Epithelial cell of esophagus (primary cell): Measurements from ENCODE around the gene ANKMY1.

Experiments used
- DNase-seq: peaks from one replicate; pipeline ENCODE4 v3.0.0; 2010; ENCODE audit warnings: low read depth
- H3K4me3 ChIP-seq: 2 replicates; pipeline ENCODE4 v1.5.1; 2011; ENCODE audit warnings: mild to moderate bottlenecking, low read length, control low read depth
- TF ChIP-seq, protein P1 (sequence below): IDR thresholded peaks from 2 replicates; pipeline ENCODE4 v1.5.1; 2011; ENCODE audit warnings: low read depth, mild to moderate bottlenecking, low read length, control low read depth, inconsistent platforms; ENCODE audit not compliant: insufficient read depth; ENCODE audit errors: missing control alignments

Gene ANKMY1

DNA sequence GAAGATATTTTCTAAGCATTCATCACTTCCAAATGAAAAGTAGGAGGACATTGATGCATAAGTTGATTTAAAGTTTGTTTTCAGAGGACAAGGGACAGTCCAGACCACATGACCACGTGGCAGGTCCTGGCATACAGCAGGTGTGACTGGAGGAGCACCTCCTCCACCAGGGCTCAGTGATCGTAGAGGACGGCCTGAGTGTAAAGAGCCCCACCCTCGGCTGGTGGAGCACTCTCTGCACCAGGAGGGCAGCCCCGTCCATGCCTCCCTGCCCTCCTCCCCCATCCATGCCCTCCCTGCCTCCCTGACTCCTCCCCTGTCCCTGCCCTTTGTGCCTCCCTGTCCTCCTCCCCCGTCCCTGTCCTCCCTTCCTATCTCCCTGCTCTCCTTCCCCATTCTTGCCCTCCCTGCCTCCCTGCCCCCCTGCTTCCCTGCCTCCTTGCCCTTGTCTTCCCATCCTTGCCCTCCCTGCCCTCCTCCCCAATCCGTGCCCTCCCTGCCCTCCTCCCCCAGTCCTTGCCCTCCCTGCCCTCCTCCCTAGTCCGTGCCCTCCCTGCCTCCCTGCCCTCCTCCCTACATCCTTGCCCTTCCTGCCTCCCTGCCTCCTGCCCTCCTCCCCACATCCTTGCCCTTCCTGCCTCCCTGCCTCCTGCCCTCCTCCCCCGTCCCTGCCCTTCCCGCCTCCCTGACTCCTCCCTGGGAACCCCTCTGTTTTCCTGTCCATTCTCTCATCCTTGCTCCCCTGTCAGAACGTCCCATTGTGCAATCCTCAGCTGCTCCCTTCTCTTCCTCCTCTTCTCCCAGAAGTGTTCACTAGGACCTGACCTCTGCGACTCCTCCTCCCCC, 47.9 kb downstream of the ANKMY1 start:
- TF ChIP-seq, protein P1, sequence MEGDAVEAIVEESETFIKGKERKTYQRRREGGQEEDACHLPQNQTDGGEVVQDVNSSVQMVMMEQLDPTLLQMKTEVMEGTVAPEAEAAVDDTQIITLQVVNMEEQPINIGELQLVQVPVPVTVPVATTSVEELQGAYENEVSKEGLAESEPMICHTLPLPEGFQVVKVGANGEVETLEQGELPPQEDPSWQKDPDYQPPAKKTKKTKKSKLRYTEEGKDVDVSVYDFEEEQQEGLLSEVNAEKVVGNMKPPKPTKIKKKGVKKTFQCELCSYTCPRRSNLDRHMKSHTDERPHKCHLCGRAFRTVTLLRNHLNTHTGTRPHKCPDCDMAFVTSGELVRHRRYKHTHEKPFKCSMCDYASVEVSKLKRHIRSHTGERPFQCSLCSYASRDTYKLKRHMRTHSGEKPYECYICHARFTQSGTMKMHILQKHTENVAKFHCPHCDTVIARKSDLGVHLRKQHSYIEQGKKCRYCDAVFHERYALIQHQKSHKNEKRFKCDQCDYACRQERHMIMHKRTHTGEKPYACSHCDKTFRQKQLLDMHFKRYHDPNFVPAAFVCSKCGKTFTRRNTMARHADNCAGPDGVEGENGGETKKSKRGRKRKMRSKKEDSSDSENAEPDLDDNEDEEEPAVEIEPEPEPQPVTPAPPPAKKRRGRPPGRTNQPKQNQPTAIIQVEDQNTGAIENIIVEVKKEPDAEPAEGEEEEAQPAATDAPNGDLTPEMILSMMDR = no peak
- no peak overlapping the region for H3K4me3 ChIP-seq
- no peak for DNase-seq

- TF ChIP-seq, protein P1 = no peak
- DNase-seq = no peak
- no peak overlapping the region for H3K4me3 ChIP-seq
These were observed 48.8 kb downstream of the ANKMY1 start for GRCh38 chr2:240508832-240509545.

DNA sequence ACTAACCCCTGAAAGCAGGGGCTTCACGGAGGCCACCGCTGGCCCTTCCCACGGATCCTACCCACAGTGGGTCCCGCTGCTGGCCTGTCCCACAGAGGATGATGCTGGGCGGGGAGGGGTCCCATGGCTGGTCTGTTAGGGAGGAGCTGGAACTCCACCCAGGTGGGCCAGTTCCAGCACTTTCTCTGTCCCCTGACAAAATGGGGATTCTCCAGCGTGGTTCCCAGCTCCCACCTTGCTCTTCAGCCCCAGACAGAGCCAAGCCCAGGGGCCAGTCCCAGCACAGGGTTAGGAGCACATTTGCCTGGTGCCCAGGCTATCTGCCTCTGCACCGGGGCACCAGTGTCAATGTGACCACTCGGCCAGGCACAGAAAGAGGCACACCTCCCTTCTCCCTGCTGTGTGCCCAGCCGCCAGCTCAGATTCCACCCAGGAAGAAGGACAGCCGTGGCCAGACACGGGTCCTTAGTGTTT, 50.0 kb downstream of the ANKMY1 start:
- no peak for DNase-seq
- no peak overlapping the region for H3K4me3 ChIP-seq
- TF ChIP-seq, protein P1 = no peak

DNA sequence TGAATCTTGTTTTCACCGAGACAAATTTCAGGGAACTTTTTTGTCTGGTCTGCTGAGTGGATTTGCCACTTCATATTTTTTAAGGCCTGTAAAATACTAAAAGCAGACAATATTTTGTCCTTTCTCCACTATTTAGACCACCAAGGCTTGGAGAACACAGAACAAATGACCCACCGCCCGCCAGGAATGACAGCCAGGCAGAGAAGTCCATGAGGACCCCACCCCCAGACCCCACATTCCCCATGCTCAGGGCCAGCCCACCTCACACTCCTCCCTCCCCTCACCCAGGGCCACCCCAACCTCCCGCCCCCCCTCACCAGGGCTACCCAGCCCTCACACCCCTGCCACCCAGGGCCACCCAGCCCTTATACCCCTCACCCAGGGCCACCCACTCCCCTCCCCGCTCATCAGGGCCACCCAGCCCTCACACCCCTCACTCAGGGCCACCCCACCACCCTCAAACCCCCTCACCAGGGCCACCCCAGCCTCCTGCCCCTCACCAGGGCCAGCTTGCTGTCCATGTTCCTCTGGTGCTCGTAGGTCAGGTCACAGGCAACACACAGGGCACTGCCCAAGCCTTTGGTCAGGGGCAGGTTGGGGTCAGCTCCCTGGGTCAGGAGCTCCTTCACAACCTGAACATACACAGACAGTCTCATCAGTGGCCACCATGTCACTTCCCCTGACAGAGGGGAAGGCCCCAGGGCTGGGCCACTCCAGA, 50.6 kb downstream of the ANKMY1 start:
- TF ChIP-seq, protein P1 = no peak
- DNase-seq = no peak
- H3K4me3 ChIP-seq = no peak overlapping the region

- TF ChIP-seq, protein P1 = no peak
- H3K4me3 ChIP-seq = no peak overlapping the region
- DNase-seq = no peak
These were observed 51.3 kb downstream of the ANKMY1 start for GRCh38 chr2:240506406-240507059.

GRCh38 chr2:240505910-240506309, 51.9 kb downstream of the ANKMY1 start:
- no peak for DNase-seq
- H3K4me3 ChIP-seq = no peak overlapping the region
- TF ChIP-seq, protein P1 = no peak
